ENCODE measurements around the gene HSPB2. TPM values are rescaled to one million over a fixed set of nuclear protein-coding genes. Genes with fewer than 3 reads are reported as not detected.
A peak's percentile ranks its signal among the peaks of the same experiment; 100 is the strongest.

HSPB2 gene
- total and polyA plus RNA-seq, 9 donors: 0.34 to 11.8 (median 7.6) TPM; not detected in 1

DNA sequence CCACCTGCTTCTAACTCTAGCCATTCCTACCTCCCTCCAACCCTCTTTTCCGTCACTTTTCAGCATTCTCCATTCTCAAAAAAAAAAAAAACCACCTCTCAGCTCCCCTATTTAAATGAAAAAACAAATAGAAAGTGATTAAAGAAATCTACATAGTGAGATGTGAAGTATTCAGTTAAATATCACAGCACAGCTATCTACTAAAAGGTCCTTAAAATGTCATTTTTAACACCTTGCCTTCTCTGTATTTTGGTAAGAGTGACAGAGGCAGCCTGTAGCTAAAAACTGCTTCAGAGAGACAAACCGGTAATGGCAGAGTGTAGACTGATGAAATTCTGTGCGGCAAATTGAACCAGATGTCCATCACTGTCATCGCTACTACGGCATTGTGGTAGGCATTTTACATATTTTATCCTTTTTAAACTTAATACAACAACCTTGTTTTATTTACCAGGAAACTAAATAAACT is 40.8 kb upstream of the HSPB2 start:
- H3K9me3 ChIP-seq: no peaks in the 10 kb centered on the region
- no peaks in the 10 kb centered on the region for H3K27me3 ChIP-seq
- peaks cover 3% of the 10 kb centered on the region for H3K4me1 ChIP-seq (ENCODE audit: insufficient read depth)
- intact Hi-C loops (cut with DNase I): loop anchor here in 3 of 4 donors (5.0 to 10.0 kb wide), 3 partner anchors 106 to 213 kb away; partner anchors contain the start of genes SDHD (in 1 of the 3) and TIMM8B (in 1 of the 3)
- whole genome bisulfite sequencing, 3 donors: 50 to 55% (median 50%) methylated on average over 5 of the region's 5 CpGs
- DNase-seq: no peak
- H3K36me3 ChIP-seq: no peaks in the 10 kb centered on the region
- H3K27ac ChIP-seq: peak overlapping the region; percentile 47 to 85
- peak overlapping the region; percentile 94 for H3K4me3 ChIP-seq
- TF ChIP-seq EP300 (IDR thresholded peaks at IDR 0.05) (no peak), POLR2A (IDR thresholded peaks at IDR 0.05) (no peak)
- TF ChIP-seq, protein P1, sequence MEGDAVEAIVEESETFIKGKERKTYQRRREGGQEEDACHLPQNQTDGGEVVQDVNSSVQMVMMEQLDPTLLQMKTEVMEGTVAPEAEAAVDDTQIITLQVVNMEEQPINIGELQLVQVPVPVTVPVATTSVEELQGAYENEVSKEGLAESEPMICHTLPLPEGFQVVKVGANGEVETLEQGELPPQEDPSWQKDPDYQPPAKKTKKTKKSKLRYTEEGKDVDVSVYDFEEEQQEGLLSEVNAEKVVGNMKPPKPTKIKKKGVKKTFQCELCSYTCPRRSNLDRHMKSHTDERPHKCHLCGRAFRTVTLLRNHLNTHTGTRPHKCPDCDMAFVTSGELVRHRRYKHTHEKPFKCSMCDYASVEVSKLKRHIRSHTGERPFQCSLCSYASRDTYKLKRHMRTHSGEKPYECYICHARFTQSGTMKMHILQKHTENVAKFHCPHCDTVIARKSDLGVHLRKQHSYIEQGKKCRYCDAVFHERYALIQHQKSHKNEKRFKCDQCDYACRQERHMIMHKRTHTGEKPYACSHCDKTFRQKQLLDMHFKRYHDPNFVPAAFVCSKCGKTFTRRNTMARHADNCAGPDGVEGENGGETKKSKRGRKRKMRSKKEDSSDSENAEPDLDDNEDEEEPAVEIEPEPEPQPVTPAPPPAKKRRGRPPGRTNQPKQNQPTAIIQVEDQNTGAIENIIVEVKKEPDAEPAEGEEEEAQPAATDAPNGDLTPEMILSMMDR (IDR thresholded peaks at IDR 0.05): no peak

- WGBS, 3 donors: 0 to 1% (median 1%) methylated on average over 13 of the region's 13 CpGs
- TF ChIP-seq, protein P1 (IDR thresholded peaks at IDR 0.05): no peak
- Histone ChIP-seq H3K9me3 (no peaks in the 10 kb centered on the region), H3K27me3 (no peaks in the 10 kb centered on the region), H3K4me3 (peak overlapping the region; percentile 58), H3K27ac (peak overlapping the region; percentile 65 to 95), H3K36me3 (no peaks in the 10 kb centered on the region), H3K4me1 (ENCODE audit: insufficient read depth) (peaks cover 7% of the 10 kb centered on the region)
- intact Hi-C loops (cut with DNase I): loop anchor here in 3 of 4 donors (2.0 to 10.0 kb wide), 6 partner anchors 34 to 206 kb away; partner anchors contain the start of genes CRYAB (in 2 of the 3), HSPB2 (in 2 of the 3), SDHD (in 1 of the 3) and TIMM8B (in 1 of the 3)
- no peak for DNase-seq
Observed at GRCh38 chr11:111878385-111878848, 34.1 kb upstream of the HSPB2 start.

DNA sequence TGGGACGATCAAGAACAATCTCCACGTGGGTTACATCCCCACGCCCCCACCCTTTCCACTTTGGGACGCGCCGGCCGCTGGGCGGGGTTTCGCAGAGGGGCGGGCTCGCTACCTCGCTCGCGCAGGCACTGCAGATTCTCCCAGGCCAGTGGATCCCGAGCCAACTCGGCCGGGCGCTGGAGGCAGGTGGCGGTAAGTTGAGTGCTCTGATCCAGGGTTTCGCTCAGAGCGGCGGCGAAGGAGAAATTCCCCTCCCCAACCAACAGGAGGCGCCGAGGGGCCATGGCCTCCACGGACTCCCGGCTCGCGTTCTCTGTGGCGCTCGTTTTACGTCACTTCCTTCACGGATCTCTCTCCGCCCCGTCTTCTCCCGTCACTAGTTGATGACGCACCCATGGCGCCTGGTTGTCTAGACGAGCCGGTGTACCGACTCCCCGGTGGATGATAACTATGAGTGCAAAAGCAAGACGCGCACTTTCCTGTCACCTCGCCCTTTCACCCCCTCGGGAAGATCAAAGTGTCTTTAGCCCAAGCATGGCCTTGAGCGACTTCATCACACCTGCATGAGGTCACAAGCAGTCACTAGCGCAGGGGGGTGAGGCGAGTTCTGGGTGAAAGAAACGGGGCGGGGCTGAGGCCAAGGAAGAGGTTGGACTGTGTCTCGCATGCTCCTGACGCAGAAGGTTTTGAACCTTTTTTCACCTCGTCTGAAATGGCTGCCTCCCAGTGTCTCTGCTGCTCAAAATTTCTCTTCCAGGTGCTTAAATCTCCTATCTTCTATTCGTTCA is 33.5 kb upstream of the HSPB2 start, which contains the start of the genes CFAP68 and FDXACB1:
CFAP68 (plus strand) TSS at position 693 of the 788 bp plus-strand sequence; CDS start at position 713, 20 bp downstream.
FDXACB1 (minus strand) TSS at position 317 of the 788 bp plus-strand sequence; CDS start at position 284, 33 bp downstream.
- Histone ChIP-seq H3K27ac (peak within 1 kb of the TSS; percentile 65 to 95), H3K4me1 (ENCODE audit: insufficient read depth) (peaks cover 7% of the 10 kb centered on the region), H3K27me3 (no peaks in the 10 kb centered on the region), H3K36me3 (no peaks in the 10 kb centered on the region), H3K9me3 (no peaks in the 10 kb centered on the region), H3K4me3 (peak within 1 kb of the TSS; percentile 58)
- intact Hi-C loops (cut with DNase I): loop anchor here in 3 of 4 donors (2.0 to 10.0 kb wide), 6 partner anchors 33 to 206 kb away; partner anchors contain the start of genes CRYAB (in 2 of the 3), HSPB2 (in 2 of the 3), SDHD (in 1 of the 3) and TIMM8B (in 1 of the 3)
- TF ChIP-seq, protein P1 (IDR thresholded peaks at IDR 0.05): peak; percentile 79 to 99 (median 99)
- TF ChIP-seq POLR2A (IDR thresholded peaks at IDR 0.05) (peak; percentile 88), EP300 (IDR thresholded peaks at IDR 0.05) (peak; percentile 67)
- DNase-seq: peak; percentile 96 to 97 (median 97)
- WGBS, 3 donors: 0% methylated on average over 55 of the region's 55 CpGs

GRCh38 chr11:111879637-111879960 is 32.9 kb upstream of the HSPB2 start:
- Histone ChIP-seq H3K27ac (peak overlapping the region; percentile 65 to 95), H3K4me1 (ENCODE audit: insufficient read depth) (peaks cover 7% of the 10 kb centered on the region), H3K9me3 (no peaks in the 10 kb centered on the region), H3K4me3 (peak overlapping the region; percentile 58), H3K27me3 (no peaks in the 10 kb centered on the region), H3K36me3 (no peaks in the 10 kb centered on the region)
- no peak for DNase-seq
- TF ChIP-seq, protein P1 (IDR thresholded peaks at IDR 0.05): no peak
- TF ChIP-seq POLR2A (IDR thresholded peaks at IDR 0.05): no peak
- TF ChIP-seq EP300 (IDR thresholded peaks at IDR 0.05): no peak
- WGBS, 3 donors: 26 to 30% (median 26%) methylated on average over 6 of the region's 6 CpGs
- intact Hi-C loops (cut with DNase I): loop anchor here in 3 of 4 donors (2.0 to 10.0 kb wide), 6 partner anchors 33 to 205 kb away; partner anchors contain the start of genes CRYAB (in 2 of the 3), HSPB2 (in 2 of the 3), SDHD (in 1 of the 3) and TIMM8B (in 1 of the 3)

Data from ovary (tissue), 9 donors.